ENCODE measurements around the gene GSK3B.
A peak's percentile ranks its signal among the peaks of the same experiment; 100 is the strongest.

GSK3B gene

DNA sequence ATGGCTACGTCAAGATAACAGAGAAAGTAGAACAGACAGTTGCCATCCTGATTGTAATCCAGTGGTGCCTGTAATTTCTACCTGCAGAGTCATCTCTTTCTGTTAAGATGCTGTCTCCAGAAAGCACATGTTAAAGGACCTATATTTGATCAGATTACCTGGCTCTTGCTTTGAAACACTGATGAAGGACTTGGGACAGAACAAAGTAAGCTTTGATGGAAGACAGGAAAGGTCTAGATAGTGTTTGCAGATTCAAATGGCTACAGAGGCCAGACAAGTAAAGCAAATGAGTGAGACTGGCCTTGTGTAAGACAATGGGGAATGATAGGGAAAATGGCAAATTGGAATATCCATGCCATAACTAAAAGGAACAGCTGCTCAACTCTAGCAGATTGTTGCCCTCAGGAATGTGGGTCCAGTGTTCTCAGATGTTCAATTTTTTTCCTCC is 1.8 kb upstream of the GSK3B start:
- DNase-seq (ENCODE audit: low read depth): no peak

GRCh38 chr3:120095226-120095978 is 1.2 kb upstream of the GSK3B start:
- DNase-seq (ENCODE audit: low read depth): peak; percentile 92

- DNase-seq (ENCODE audit: low read depth): peak; percentile 100
Measured at GRCh38 chr3:120094776-120095225, 554 bp upstream of the GSK3B start.

DNA sequence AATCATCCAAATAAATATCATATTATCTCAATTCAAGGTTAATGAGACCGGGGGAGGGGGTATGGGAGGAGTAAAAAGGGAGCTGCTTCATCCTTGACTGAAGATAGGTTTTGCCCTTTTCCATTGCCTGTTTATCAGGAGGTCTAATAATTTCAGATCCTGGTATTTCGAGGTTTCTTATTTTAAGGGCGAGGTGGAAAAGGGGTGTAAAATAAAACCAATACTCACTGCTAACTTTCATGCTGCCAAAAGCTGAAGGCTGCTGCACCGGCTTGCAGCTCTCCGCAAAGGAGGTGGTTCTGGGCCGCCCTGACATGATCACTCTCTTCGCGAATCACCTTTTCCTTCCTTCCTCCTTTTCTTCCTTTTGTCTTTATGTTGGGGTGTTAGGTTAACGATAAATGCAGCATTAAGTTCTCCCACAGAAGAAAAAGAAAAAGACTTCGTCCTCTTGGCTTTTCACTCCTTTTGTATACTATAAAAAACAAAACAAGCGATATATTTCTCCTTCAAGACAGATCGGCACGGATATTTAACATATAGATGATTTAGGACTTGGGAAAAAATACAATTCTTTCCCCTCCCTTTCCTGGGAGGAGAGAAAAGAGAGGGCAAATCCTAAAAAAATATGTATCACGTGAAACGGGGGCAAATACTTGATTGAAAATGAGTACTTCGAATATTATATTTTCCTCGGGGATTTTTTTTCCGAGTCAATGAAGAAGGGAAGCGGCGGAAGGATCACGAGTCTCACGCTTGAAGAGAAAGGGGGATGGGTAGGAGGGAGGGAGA is 932 bp downstream of the GSK3B start:
- DNase-seq (ENCODE audit: low read depth): peak; percentile 36

- peak; percentile 10 for DNase-seq (ENCODE audit: low read depth)
Measured at GRCh38 chr3:120092474-120092873, 1.8 kb downstream of the GSK3B start.

- no peak for DNase-seq (ENCODE audit: low read depth)
Measured at GRCh38 chr3:120090422-120090821, 3.8 kb downstream of the GSK3B start.

DNA sequence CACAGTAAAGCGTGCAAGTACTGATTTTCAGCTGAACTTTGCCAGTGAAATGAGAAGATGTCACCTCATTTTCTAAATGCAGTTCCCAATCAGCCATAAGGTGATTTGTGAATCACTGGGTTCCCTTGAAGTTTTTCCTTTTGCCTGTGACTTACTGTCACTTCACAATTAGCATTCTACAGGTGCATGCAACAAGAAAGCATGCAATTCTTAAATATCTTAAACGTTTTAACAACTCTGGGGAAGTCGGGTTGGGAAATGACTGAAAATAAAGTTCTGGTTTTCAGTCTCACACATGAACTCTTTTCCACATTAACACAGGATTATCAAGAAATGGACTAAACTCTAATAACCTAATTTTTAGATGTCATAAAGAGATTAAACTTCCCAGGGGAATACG is 5.2 kb downstream of the GSK3B start:
- no peak for DNase-seq (ENCODE audit: low read depth)

GRCh38 chr3:120088622-120089021 is 5.6 kb downstream of the GSK3B start:
- no peak for DNase-seq (ENCODE audit: low read depth)

DNA sequence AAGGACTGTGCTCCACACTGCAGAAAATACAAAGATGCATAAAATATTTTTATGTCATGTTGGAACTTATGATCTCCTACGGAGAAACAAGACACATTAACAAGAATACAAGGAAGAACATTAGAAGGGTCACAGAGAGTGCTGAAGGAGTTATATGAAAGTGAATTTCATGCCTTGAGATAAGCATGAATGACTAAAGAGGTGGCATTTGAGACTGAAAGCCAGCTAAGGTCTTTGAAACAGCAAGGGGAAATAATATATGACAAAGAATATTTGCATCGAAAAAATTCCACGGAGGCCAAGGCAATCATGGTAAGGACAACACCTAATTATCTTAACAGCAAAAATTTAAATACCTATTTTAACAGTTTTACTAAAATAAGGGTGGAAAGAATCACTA is 12.5 kb downstream of the GSK3B start:
- no peak for DNase-seq (ENCODE audit: low read depth)

DNA sequence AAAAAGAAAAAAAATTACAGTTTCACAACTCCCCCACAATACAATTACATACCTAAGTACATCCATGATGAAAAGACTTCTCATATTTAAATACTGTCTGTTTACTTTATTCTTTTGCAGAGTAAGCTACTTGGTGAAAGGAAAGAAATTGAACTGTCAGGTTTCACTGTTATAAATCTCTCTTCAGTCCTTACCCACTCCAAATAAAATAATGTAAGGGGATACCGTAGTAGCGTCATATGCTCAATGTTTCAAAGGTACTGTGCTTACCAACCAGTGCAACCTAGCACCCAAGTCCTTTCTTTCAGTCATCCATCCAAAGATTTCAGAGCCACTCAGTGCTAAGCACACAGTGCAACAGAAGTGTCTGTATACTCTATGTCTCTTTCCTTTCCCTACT is 13.4 kb downstream of the GSK3B start:
- no peak for DNase-seq (ENCODE audit: low read depth)

DNA sequence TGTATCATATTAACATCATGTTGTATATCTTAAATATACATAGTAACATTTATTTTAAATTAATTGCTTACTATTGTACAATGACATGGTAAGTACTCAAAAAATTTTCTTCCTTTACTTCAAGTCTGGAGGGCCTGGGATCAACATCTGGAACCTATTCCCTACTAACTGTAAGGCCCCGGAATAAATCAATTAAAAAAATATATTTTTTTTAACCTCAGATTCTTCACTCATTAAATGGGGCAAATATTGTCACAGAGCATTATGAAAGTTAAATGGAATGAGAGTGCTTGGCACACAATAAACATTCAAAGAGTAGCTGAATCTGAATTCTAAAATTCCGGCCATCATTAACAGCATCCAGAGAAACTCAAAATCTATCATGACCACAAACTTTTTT is 16.5 kb downstream of the GSK3B start:
- DNase-seq (ENCODE audit: low read depth): peak; percentile 44

GRCh38 chr3:120072867-120073525 is 21.3 kb downstream of the GSK3B start:
- DNase-seq (ENCODE audit: low read depth): no peak

DNA sequence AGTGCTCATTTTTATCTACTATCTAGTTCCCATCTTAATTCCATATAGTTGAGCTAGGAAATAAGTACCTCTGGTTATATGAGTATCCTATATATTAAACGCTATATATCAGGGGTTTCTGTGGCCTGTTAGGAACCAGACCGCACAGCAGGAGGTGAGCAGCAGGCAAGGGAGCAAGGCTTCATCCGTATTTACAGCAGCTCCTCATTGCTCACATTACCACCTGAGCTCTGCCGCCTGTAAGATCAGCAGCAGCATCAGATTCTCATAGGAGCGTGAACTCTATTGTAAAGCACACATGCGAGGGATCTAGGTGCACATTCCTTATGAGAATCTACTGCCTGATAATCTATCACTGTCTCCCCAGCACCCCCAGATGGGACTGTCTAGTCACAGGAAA is 23.0 kb downstream of the GSK3B start:
- DNase-seq (ENCODE audit: low read depth): no peak

GRCh38 chr3:120070263-120070981 is 23.8 kb downstream of the GSK3B start:
- no peak for DNase-seq (ENCODE audit: low read depth)

DNA sequence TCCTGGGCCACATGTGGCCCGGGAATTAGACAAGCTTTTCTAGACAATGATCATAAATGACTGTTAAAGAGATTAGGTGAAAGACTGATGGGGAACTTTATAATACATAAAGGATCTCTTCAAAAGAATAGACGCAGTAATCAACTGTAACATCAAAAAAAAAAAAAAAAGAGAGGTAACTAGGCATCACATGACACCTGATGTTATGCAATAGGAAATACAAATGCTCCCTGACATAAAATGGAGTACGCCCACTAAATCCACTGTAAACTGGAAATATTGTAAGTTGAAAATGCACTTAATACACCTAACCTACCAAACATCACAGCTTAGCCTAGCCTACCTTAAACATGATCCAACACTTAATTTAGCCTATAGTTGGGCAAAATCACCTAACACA is 27.2 kb downstream of the GSK3B start:
- no peak for DNase-seq (ENCODE audit: low read depth)

GRCh38 chr3:120066634-120067033 is 27.6 kb downstream of the GSK3B start:
- no peak for DNase-seq (ENCODE audit: low read depth)

DNA sequence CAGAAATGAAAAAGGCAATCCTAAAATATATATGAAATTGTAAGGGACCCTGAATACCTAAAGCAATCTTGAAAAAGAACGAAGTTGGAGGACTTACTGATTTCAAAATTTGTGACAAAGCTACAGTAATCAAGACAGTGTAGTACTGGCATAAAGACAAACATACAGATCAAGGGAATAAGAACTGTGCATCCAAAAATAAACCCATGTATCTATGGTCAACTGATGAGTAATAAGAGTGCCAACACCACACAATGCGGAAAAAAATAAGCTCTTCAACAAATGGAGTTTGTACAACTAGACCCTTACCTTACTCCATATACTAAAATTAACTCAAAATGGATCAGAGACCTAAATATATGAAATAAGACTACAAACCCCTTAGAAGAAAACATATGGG is 29.6 kb downstream of the GSK3B start:
- peak; percentile 7 for DNase-seq (ENCODE audit: low read depth)

GRCh38 chr3:120062474-120062873 is 31.8 kb downstream of the GSK3B start:
- peak; percentile 14 for DNase-seq (ENCODE audit: low read depth)

- no peak for DNase-seq (ENCODE audit: low read depth)
Measured at GRCh38 chr3:120059081-120059864, 35.0 kb downstream of the GSK3B start.

DNA sequence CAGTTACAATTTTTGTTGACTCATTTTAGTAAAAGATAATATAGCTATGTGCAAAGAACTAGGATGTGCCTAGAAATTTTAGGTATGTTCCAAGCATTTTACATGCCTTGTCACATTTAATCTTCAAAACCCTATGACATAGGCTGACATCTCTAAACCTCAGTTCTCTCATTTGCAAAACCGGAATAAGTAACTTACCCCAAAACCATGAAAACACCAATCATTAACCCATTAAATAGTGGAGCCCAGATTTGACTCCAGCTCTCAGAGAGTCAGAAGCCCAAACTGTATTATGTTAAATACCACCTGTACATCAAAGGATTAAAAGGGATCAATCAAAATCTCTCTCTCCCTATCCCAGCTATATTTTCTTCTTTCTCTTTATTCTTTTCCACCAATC is 36.6 kb downstream of the GSK3B start:
- DNase-seq (ENCODE audit: low read depth): no peak

DNA sequence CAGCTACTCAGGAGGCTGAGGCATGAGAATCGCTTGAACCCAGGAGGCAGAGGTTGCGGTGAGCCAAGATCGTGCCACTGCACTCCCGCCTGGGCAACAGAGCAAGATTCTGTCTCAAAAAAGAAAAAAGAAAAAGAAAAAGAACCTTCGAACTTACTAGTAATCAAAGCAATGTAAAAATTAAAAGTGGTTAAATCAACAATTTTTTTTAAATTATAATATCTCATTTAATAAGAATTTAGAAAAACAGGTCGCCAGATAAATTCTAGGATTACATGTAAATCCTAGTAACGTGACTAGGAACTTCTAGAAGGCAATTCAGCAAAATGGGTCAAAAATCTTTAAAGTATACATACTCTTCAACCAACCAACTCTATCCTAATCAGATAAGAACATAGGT is 37.2 kb downstream of the GSK3B start:
- DNase-seq (ENCODE audit: low read depth): no peak

All from EH (cell line).